T-helper 1 cell treated with Interleukin-12 subunit alpha and Interleukin-12 subunit beta and Interleukin-4 antibody, amounts not matched to agents 30 ng/mL and 1 ng/mL, for 36 hours (primary cell): ENCODE results near the gene SMOC2. TPM values are rescaled to one million over a fixed set of nuclear protein-coding genes. Genes with fewer than 3 reads are reported as not detected.
"Not testable (repeated sequence)": the region's sequence is repeated elsewhere in the genome, so short reads cannot be mapped to it uniquely, and the experiment has no call there.

ENCODE experiments used
- intact Hi-C: fragments of 100-400 bp; cut with micrococcal nuclease; formaldehyde crosslinking; loops from one replicate; pipeline ENCODE4 v1.15.1; 2024
- total RNA-seq: library from RNA; stranded (reverse); gene quantifications from 2 replicates; pipeline ENCODE4 v1.2.3, GENCODE V29; 2022

The SMOC2 gene
- total RNA-seq, 1 donor from 2014 or later, result not detected

- intact Hi-C loops, result not testable (repeated sequence)
Measured at GRCh38 chr6:168573276-168573835, 132.4 kb downstream of the SMOC2 start.

DNA sequence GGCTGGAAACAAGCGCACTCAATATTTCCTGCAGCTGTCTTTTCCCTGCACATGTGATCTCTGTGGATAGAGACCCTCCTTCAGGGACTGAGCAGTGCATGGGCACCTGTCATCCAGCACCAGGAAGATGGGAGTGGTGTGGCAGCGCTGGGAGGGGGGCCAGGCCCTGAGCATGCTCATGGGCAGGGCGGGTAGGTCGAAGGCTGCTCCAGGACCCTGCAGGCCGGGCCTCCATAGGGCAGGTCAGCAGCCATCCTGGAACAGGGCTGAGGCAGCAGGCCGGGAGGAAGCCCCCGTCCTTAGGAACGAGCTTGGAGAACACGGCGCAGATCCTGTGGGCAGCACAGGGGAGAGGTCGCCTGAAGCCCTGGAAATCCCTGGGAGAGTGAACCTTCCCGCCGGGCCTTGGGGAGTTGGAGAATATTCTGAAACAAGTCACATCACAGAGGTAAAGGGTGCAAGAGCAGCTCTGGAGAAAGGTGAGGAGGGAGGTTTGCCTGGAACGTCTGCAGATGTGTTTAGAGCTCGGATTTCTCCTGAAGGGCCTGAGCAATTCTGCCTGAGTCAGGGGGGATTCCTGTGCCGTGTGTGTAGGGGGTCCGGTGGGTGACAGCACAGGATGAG lies 133.2 kb downstream of the SMOC2 start:
- intact Hi-C loops, result no loop called here

GRCh38 chr6:168574699-168575195 lies 133.8 kb downstream of the SMOC2 start:
- intact Hi-C loops, result no loop called here

GRCh38 chr6:168575346-168576098 lies 134.5 kb downstream of the SMOC2 start:
- intact Hi-C loops, result no loop called here

DNA sequence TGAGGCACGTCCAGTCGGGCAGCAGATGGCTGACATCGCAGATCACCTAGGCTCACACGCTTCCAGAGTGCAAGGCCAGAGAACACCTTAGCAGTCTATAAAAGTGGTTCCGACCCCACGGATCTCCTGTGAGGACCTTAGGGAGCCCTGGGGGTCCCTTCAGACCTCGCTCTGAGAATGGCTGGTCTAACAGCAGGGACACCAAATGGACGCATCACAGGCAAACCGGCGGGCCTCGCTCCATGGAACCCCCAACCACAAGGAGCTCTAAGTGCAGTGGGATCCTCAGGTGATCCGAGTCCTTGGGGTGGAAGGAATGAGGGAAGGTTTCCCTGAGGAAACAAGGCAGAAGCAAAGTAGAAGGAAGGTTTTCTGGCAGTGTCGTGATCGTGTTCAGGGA lies 135.4 kb downstream of the SMOC2 start:
- intact Hi-C loops, result no loop called here

DNA sequence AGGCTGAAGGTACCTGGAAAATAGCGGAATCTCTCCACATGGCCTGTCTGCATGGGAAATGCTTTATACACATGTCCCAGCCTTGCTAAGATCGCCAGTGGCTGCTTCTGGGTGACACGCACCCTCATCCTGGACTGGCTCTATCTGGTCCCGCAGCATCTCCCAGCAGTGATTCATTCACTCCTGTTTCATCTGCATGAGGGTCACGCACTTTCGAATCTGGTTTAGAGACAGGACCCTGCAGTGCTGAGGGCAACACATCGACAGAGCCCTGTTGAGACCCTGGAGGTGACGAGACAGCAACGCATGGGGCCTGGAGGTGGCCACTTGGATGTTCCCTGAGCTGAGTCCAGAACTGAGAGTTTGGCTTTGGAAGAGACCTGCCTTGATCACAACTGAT lies 136.5 kb downstream of the SMOC2 start:
- intact Hi-C loops, result no loop called here

DNA sequence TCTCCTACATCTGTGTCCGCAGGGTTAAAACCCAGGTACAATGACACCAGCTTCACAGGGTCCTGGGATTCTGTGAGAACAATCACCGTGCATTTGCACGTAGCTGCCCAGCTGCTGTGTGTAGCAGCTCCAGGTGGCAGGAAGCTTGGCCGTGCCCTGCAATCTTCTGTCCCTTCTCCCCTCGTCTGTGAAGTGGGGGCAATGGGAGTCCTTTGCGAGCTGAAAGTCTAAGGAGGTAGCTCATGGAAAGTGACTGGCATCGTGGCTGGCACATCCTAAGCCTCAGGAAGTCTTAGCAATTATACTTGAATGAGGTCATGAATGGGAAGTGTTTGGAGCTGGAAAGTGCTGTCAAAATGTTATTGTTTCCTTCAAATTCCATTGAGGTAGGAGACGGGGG lies 137.1 kb downstream of the SMOC2 start:
- intact Hi-C loops, result no loop called here

DNA sequence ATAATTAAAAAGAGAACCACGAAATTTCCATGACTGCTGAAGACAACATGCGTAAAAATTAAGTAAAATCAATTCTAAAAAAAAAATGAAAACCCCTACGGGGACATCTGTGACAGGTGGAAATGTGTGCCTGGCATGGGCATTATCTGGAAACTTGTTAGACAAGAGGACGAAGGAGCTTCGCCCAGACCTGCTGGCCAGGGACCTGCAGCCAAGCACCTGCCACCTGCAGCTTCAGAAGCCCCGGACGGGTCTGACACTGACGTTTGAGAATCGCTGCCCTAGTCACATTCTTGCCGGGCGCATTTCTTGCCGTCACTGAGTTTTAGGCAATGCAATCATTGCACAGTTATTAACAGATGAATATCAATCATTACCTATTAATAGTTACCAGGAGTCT lies 140.3 kb downstream of the SMOC2 start:
- intact Hi-C loops, result no loop called here

- intact Hi-C loops, result no loop called here
Measured at GRCh38 chr6:168581706-168582105, 140.7 kb downstream of the SMOC2 start.

DNA sequence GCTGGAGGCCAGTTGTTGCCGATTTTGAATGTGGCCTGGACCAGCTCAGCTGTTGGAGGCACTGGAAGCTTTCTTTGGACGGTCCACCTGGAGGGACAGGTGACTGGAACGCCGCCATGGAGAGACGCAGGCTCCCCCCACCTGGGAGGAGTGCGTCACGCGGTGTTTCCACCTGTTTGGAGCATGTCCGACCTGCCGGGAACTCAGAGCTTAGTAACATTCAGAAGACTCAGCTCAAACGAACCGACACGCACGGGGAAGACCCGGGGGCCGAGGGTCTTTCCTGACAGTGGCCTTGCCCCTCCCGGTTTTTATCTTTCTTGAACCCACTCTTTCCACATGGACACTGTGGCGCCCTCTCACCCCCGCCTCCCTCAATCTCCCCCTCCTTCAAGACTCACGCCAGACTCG lies 141.6 kb downstream of the SMOC2 start:
- intact Hi-C loops, result no loop called here

- intact Hi-C loops, result no loop called here
Measured at GRCh38 chr6:168583126-168583525, 142.1 kb downstream of the SMOC2 start.

DNA sequence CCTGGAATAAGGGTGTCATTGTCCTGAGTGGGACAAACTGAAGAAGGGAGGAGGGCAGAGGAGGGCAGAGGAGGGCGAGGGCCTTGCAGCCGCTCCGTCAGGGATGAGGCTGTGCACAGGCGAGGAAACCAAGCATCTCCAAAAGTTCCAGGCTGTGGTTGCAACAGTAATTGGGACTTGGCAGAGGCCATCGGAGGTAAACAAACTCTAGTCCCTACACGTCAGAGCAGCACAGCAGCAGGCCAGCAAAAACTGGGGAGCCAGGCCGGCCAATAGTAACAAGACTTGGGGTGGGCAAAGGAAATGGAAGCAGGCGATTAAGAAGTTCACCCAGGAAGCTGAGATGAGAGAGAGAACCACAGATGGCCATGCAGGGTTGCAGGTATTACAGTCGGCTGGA lies 142.8 kb downstream of the SMOC2 start:
- intact Hi-C loops, result no loop called here

DNA sequence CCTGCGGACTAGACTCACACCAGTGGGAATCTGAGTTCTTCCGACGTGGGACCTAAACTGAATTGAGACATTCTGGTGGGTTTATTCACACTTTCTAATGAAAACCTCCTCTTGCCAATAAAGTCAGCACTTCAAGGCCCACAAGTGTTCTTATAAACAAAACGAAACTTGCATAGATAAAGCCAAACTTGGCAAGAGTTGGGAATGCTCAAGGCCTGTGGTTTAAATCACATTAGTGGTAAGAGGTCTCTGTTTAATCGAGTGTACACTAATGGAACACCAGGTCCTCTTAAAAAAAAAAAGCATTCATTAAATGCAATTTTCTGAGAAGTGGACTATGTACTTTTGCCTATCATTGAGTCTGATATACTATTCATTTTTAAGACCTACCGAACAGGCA lies 143.3 kb downstream of the SMOC2 start:
- intact Hi-C loops, result no loop called here

- intact Hi-C loops, result no loop called here
Measured at GRCh38 chr6:168584671-168585070, 143.7 kb downstream of the SMOC2 start.

DNA sequence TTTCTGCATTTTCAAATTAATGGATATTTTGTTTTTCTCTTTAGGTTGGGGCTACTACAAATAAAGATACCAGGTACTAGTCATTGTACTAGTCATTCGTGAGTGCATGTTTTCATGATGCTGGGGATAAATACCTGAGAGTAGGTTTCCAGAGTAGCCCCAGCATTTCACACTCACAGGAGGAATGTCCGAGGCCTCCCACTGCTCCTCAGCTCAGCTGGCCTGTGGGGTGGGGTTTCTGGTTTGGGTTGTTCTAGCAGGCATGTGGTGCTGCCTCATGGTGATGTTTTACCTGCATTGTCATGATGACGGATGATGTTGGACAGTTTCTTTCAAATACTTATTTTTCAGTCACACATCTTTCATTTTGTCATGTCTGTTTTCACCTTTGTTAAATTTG lies 144.5 kb downstream of the SMOC2 start:
- intact Hi-C loops, result no loop called here

DNA sequence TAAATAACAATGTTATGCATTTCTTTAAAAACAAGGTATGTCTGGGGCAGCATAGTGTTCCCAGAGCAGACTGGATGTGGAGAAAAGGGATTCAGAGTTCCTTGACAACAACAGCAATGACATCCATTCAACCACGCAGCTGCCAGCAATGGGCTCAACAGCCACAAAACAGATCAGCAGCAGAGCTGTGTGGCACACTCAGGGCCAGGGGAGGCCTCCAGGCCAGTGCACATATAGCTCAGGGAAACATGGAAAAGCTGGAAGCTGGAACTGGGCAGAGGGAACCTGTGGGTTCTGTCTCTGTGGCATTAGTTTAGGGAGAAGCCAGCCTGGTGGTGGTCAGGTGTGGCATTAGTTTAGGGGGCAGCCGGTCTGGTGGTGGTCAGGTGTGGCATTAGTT lies 148.3 kb downstream of the SMOC2 start:
- intact Hi-C loops, result no loop called here

- intact Hi-C loops, result no loop called here
Measured at GRCh38 chr6:168590406-168590805, 149.4 kb downstream of the SMOC2 start.

DNA sequence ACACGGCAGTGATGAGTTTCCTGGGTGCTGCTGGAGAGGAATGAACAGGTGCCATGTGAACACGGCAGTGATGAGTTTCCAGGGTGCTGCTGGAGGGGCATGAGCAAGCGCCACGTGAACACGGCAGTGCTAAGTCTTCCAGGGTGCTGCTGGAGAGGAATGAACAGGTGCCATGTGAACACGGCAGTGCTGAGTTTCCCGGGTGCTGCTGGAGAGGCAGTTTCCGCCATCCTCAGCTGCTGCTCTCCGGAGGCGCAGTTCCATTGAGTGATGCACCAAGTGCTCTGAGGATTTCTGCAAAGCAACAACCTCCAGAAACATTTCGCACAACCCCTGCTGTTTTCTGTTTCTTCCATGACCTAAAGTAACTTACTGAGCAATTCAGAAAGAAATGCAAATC lies 155.4 kb downstream of the SMOC2 start:
- intact Hi-C loops, result no loop called here

DNA sequence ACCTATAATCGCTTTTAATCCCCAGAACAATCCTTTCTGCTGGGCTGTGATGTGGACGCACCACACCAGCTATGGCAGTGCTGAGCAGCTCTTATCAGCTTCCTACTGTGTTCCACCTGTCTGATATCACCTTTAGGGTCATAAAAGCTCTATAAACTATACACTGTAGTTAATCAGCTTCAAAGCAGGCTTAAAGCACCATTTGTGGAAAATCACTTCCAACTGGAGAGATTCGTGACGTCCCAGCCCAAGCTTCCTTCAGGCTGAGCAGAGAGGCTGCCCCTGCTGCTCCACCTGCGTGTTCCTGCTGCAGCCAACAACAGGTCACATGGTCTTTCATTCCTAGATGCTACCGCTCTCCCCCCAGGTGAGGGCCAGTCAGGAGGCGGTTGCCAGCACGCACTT lies 156.5 kb downstream of the SMOC2 start:
- intact Hi-C loops, result no loop called here

- intact Hi-C loops, result no loop called here
Measured at GRCh38 chr6:168598251-168599117, 157.5 kb downstream of the SMOC2 start.

- intact Hi-C loops, result no loop called here
Measured at GRCh38 chr6:168599118-168599494, 158.1 kb downstream of the SMOC2 start.
